Body of pancreas (tissue), 4 donors: ENCODE data around the gene MAPK1IP1L. TPM values are rescaled to one million over a fixed set of nuclear protein-coding genes. Genes with fewer than 3 reads are reported as not detected.

Experiments used
- ATAC-seq: fragments of 150-250 bp; one replicate; pipeline ENCODE4 v1.9.1; 2016
- DNase-seq, 4 donors: peaks; one replicate each; pipeline ENCODE4 v3.0.0-alpha.2; 2019
- H3K27ac ChIP-seq, 4 donors: fragments of 200-600 bp; sonication (generic); 1 replicate in 3 of 4; 2 replicates in 1 of 4; pipeline versions ENCODE4 v1.5.1 to v1.6.1; 2016 to 2019; ENCODE audit warnings: mild to moderate bottlenecking in 1 of 4, mixed read lengths in 1 of 4, moderate library complexity in 1 of 4
- H3K27me3 ChIP-seq, 2 donors: fragments of 200-600 bp; sonication (generic); one replicate each; pipeline ENCODE4 v1.6.0; 2016; ENCODE audit warnings: mild to moderate bottlenecking in 1 of 2
- H3K36me3 ChIP-seq, 2 donors: fragments of 200-600 bp; sonication (generic); replicated peaks in 1 of 2; 2 replicates each; pipeline ENCODE4 v1.5.1; 2016; ENCODE audit warnings: low read depth in 2 of 2; ENCODE audit not compliant: insufficient read depth in 1 of 2
- H3K4me1 ChIP-seq: fragments of 200-600 bp; sonication (generic); one replicate; pipeline ENCODE4 v1.6.0; 2016
- H3K4me3 ChIP-seq, 2 donors: fragments of 200-600 bp; sonication (generic); 1 replicate in 1 of 2; 2 replicates in 1 of 2; pipeline ENCODE4 v1.5.1; 2016 to 2019
- H3K9me3 ChIP-seq, 3 donors: fragments of 200-600 bp; sonication (generic); 1 replicate in 2 of 3; 2 replicates in 1 of 3; pipeline ENCODE4 v1.5.1; 2016
- CTCF ChIP-seq, 7 experiments: fragments of 450-650 bp in 4 of 7; fragments of 200-600 bp in 3 of 7; sonication (generic) in 3 of 7; IDR thresholded peaks; one replicate each; pipeline ENCODE4 v1.5.1; 2016 to 2019; ENCODE audit warnings: antibody characterized with exemption in 7 of 7
- POLR2A ChIP-seq, 3 donors: fragments of 450-650 bp; IDR thresholded peaks; one replicate each; pipeline ENCODE4 v1.6.1; 2016; ENCODE audit warnings: antibody characterized with exemption in 3 of 3, mild to moderate bottlenecking in 2 of 3
- WGBS, 2 donors: methylation state at CpG; one replicate each; pipeline ENCODE4 v1.1.5; 2017; 5-methylcytosine and 5-hydroxymethylcytosine counted together
- intact Hi-C: fragments of 100-400 bp; cut with DNase I; formaldehyde crosslinking; loops from one replicate; pipeline ENCODE4 v1.15.1; 2023
- total RNA-seq, 2 donors: library from RNA; depleted of rRNA; stranded (reverse); fragments of >200 nt; gene quantifications; one replicate each; pipeline ENCODE4 v1.1.0, GENCODE V29; 2016

Gene MAPK1IP1L
- total RNA-seq, 2 donors from 2014 or later = 7.9 to 13.2 TPM

- H3K27me3 ChIP-seq = no peaks in the 10 kb centered on the region
- H3K27ac ChIP-seq = no peak overlapping the region
- no peak for DNase-seq
- H3K36me3 ChIP-seq = no peaks in the 10 kb centered on the region
- no peak for ATAC-seq
- intact Hi-C loops = no loop called here
- no peak overlapping the region for H3K4me3 ChIP-seq
- WGBS, 2 donors = 92 to 97% methylated on average over 5 of the region's 5 CpGs
- TF ChIP-seq POLR2A (IDR thresholded peaks at IDR 0.05) (no peak), CTCF (IDR thresholded peaks at IDR 0.05) (no peak)
- H3K4me1 ChIP-seq = peaks cover 8% of the 10 kb centered on the region
- H3K9me3 ChIP-seq = no peaks in the 10 kb centered on the region
These were observed 4.0 kb upstream of the MAPK1IP1L start for GRCh38 chr14:55047301-55048053.

DNA sequence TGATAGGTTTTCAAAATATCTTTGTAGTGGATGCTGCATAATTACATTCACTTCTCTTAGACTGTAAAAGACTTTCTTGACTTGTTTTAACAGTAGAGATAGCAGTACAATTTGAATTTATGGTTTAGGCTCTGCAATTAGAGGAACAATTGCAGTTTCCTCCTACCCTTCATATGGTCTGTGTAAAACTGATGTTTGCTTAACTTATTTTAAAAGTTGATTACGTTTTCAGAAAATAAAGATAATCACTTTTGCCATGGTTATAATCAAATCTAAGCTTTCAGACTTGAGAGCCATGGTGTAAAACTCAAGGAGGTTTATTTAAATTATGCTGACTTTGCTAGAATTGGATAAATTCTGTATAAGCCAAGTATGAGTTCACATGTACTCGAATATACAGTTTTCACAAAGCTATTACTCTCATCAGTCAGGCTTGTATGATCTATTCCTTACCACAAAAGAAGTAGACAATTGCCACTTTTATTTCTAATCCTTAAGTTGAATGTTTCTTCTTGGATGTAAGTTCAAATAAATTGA, 2.5 kb upstream of the MAPK1IP1L start:
- ATAC-seq = no peak
- no peak for DNase-seq
- no peaks in the 10 kb centered on the region for H3K27me3 ChIP-seq
- WGBS, 2 donors = 61 to 70% methylated on average over 2 of the region's 2 CpGs
- no peaks in the 10 kb centered on the region for H3K9me3 ChIP-seq
- no peaks in the 10 kb centered on the region for H3K36me3 ChIP-seq
- intact Hi-C loops = no loop called here
- peaks cover 21% of the 10 kb centered on the region for H3K4me1 ChIP-seq
- TF ChIP-seq POLR2A (IDR thresholded peaks at IDR 0.05) (no peak), CTCF (IDR thresholded peaks at IDR 0.05) (no peak)
- H3K4me3 ChIP-seq = no peak overlapping the region
- no peak overlapping the region for H3K27ac ChIP-seq

DNA sequence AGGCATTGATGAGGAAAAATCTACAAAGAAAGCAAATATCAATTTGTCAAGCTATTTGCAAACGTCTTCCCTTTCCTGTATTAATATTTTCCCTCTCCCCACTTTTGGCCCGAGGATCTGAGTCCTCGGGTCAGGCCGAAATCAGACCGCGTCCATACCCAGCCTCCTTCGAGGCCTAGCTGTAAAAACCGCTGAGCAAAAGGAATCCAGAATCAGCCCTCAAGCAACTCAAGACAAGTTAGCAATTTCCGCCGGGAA, 353 bp upstream of the MAPK1IP1L start:
- 0% methylated on average over 8 to 10 of the region's 10 CpGs for WGBS, 2 donors
- H3K4me3 ChIP-seq = peak overlapping the region in 1 of 2 donors; percentile 79
- intact Hi-C loops = no loop called here
- no peaks in the 10 kb centered on the region for H3K9me3 ChIP-seq
- H3K27ac ChIP-seq = peak overlapping the region; percentile 43 to 100 (median 98)
- ATAC-seq = no peak
- peaks cover 26% of the 10 kb centered on the region for H3K4me1 ChIP-seq
- TF ChIP-seq POLR2A (IDR thresholded peaks at IDR 0.05) = no peak
- no peak for TF ChIP-seq CTCF (IDR thresholded peaks at IDR 0.05)
- no peaks in the 10 kb centered on the region for H3K36me3 ChIP-seq
- H3K27me3 ChIP-seq = no peaks in the 10 kb centered on the region
- no peak for DNase-seq

GRCh38 chr14:55052269-55052930, 953 bp downstream of the MAPK1IP1L start:
- 4% methylated on average over 14 of the region's 14 CpGs for WGBS, 2 donors
- H3K36me3 ChIP-seq = no peaks in the 10 kb centered on the region
- peaks cover 26% of the 10 kb centered on the region for H3K4me1 ChIP-seq
- peak overlapping the region; percentile 93 to 100 (median 98) for H3K27ac ChIP-seq
- H3K27me3 ChIP-seq = no peaks in the 10 kb centered on the region
- DNase-seq = no peak
- peak overlapping the region; percentile 79 to 94 for H3K4me3 ChIP-seq
- no peak for ATAC-seq
- TF ChIP-seq POLR2A (IDR thresholded peaks at IDR 0.05) = no peak
- TF ChIP-seq CTCF (IDR thresholded peaks at IDR 0.05) = no peak
- intact Hi-C loops = no loop called here
- H3K9me3 ChIP-seq = no peaks in the 10 kb centered on the region
